CD4-positive, alpha-beta T cell treated with Interleukin-15 for 1 hour (primary cell): Measurements from ENCODE around the gene TEC.

ENCODE experiments used
- DNase-seq: peaks from one replicate; pipeline ENCODE4 v3.0.0-alpha.2; 2020

Gene TEC

DNA sequence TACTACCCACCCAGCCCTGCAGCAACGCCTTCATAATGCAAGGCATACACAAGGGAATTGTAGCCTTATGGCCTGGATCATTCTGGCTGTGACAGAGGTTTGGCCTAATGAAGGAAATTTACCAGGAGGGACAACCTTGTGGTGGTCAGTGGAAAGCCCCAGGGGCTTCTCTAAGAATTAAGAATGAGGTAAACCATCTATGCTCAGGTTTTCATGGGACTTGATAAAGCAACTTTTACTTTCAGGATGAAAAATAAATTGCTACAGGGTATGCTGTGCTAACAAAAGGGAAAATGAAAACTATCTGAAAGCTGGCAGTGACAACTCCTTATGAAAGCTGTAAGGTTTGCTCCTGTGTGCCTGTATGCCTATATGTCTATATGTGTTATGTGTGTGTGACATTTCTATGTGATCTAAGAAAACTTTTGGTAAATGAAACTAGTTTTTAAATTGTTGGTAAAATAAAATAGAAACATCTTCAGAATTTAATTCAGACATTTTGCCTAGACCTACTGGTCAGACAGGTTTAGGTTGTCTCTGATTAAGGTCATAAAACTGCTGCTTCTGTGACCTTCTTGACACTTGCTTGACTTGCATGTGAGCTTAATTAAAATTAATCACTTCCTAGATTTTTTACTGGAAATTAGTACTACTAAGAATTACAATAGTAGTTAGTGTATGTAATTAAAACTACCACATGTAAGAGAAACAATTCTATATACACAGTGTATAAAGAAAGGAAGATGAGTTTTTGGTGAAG, 115.7 kb downstream of the TEC start:
- DNase-seq = no peak

DNA sequence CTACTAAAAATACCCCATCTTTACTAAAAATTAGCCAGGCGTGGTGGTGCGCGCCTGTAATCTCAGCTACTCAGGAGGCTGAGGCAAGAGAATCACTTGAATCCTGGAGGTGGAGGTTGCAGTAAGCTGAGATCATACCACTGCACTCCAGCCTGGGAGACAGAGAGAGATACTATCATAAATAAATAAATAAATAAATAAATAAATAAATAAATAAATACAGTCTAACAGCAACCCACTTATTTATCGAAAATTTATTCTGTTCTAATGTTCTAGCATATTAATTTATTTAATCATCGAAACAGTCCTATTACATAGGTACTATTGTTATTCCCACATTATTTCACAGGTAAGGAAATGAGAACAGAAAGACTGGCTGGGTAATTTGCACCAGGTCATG, 117.4 kb downstream of the TEC start:
- no peak for DNase-seq

DNA sequence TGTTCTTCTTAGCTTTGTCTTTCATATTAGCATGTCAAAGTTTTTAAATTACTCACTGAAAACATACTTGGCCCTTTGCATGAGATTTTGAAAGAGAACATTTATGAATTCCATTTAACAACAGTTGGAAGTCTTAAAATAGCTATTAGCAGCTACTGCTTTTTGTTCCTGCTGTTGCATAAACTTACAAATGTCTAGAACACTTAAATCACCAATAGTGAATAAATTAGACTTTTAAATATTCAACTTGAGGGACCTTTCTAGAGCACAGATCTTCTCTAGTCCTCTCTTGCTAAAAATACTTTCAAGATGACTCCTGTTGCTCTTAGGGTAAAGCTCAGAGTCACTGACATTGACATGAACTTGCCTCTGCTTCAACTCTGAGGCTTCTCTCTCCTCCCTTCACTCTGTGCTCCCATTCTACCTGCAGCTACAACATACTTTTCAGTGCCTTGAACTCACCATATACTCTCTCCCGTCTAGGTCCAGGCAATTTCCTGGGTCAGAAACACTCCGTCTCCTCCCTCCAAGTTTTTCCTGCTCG, 119.7 kb downstream of the TEC start:
- DNase-seq = no peak

DNA sequence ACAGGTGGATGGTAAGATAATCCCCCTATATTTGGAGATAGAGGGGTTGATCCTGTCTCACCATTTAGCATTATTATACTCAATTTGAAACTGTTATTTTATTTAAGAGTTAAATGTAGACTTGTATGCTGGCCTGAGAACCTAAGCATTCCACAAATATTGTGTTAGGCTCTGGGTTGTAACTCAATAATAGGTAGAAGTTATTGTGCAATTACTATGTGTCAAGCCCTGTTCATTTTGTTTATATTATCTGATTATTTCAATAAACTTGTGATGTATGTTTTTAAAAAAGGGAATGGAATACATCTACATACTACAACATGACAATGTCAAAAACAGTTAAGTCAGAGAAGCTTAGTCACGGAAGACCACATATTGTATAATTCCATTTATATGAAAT, 122.0 kb downstream of the TEC start:
- DNase-seq = no peak

DNA sequence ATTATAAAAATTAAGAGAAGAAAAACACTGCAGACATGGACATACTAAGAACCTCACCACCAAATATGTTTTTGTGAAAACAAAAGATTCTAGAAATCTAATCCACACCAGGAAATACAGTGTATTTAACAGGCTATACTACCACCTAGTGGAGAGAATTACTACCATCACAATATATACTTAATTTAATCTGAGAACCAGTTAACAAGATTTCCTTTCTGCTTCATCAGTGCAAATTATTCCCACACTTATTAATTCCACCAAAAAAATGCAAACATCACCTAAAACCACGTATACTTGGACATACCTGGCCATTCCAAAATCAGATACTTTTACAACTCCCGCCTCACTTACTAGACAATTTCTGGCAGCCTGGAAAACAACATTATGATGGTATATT, 128.6 kb downstream of the TEC start:
- DNase-seq = no peak

DNA sequence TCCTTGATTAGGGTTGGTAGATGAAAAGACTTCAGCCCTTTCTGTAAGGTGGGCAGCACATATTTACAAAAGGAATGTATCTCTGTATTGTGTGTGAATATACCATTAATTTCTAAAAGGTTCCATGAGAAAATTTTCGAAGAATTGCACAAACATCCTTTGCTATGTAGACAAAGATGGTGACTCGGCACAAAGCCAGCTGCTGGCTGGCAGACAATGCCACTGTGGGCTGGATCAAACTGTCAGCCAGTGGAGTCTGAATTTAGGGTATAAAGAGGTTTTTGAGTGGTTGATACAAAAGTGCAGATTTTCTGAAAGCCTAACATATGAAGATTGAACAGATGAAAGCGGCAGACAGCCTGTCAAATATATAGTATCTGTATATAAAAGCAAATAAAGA, 129.9 kb downstream of the TEC start:
- peak; percentile 38 for DNase-seq

DNA sequence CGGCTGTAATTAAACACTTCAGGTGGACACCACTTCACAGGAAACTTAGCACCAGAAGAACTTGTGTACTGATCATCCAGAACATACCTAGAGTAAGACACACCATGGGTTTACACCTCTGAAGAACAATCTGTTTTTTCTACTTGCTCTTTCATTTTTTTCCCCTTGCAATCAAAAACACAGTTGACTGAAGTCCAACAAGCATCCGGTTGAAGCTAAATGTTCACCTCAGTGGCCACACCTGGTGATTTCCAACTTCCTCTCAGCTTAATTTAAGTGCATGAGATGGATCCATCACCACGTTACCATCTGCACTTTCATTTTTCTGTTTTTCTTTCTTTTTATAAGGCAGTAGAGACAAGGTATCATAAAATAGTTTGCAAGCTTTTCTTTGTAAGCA, 130.7 kb downstream of the TEC start:
- DNase-seq = peak; percentile 49

DNA sequence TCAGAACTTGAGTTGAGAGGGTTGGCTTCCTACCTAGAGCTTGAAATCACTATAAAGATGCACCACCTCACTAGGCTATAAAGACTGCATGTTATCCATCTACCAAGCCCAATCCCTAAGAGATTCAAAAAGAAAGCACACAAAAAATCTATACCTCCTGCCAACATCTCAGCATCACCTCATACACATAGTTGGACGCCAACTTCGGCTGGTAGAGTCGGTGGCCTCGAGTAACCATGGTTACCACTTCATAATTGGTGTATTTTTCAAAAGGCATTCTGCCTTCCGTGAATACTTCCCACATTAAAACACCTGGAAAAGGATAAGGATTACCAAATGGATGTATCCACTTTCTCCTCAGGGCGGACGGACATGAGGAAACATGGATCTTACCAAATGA, 131.1 kb downstream of the TEC start:
- DNase-seq = no peak

DNA sequence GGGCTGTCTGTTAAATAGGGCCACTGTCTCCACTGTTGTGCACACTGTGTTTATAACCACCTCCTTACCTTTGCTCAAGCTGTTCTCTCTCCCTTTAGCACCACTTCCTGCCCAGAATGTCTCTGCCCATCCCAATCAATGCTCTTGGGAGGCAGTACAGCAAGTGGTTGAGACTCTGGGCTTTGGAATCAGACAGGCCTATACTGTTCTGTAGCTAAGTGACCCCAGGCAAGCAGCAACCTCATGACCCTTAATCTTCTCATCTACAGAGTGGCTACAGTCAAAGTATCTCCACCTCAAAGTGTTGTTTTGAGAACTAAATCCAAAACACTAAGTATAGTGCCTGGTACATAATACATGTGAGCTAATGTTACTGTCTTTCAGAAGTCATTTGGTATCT, 131.8 kb downstream of the TEC start:
- no peak for DNase-seq

DNA sequence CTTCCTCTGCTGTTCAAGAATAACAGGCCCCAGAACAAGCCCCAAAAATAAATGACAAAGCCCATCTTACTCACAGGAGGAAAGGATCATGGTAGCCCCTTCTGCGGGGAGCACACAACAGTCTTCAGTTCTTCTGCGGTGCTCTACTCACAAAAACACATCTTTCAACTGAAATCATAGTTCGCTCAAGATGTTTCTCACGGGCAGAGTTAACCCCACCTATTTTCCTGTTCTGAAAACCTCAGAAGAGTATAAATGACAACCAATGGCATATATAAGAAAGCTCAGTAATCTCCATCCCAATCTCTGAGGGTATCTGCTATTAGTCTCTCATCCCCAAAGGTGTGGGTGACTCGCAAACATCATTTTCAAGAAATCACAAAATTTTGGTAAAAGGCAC, 135.6 kb downstream of the TEC start, which contains the start of gene TXK:
Gene TXK (minus strand): TSS at position 170 of the 400 bp plus-strand sequence. CDS start 80 bp downstream, at position 90.
- peak; percentile 29 for DNase-seq

DNA sequence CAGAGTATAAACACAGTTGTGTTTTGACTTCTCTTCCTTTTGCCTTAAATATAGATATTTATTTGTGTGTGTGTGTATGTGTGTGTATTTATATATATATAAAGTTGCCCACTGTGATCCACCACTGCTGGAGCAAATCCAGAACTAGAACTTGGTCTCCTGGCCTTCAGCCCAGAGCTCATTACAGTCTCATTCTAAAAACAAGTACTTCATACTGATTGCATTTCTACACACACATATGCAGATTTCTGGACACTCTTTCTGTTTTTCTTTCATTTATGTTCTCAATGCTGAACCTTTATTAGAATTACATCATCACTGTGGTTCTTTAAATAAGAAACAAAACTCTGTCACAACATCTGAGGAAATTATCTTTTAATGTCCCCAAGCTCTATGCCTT, 136.0 kb downstream of the TEC start:
- DNase-seq = no peak

DNA sequence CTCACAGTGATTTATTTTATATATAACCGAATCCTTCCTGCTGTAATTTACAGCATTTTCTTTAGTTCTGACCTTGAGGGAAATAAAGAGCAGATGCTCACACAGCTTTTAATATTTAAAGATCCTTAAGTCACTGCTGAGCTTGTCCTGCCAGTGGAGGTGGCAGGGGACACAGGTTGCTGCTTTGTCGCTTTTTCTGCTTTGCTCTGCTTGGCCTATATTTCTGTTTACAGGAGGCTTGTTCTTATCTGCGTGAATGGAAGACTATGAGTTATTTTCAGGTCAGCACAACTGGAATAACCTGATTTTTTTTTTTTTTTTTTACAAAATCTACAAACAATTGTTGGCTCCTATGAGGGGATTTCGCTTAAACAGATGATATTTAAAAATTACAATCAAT, 137.9 kb downstream of the TEC start:
- no peak for DNase-seq

DNA sequence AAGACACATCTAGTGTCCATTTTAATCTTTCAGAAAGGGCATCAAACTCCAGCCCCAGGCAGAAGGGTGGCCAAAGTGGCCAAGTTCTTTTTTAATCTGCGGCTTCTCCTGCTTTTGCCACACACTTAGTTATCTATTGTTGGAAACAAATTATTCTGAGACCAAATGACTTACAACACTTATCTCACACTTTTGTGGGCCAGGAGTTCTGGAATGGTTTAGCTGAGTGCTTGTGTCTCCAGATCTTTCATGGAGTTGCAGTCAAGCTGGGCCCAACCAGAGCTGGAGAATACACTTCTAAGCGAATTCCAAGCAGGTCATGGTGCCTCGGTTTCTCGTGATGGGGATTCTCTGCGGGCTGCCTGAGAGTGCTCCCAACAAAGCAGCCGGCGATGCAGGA, 139.5 kb downstream of the TEC start:
- no peak for DNase-seq

DNA sequence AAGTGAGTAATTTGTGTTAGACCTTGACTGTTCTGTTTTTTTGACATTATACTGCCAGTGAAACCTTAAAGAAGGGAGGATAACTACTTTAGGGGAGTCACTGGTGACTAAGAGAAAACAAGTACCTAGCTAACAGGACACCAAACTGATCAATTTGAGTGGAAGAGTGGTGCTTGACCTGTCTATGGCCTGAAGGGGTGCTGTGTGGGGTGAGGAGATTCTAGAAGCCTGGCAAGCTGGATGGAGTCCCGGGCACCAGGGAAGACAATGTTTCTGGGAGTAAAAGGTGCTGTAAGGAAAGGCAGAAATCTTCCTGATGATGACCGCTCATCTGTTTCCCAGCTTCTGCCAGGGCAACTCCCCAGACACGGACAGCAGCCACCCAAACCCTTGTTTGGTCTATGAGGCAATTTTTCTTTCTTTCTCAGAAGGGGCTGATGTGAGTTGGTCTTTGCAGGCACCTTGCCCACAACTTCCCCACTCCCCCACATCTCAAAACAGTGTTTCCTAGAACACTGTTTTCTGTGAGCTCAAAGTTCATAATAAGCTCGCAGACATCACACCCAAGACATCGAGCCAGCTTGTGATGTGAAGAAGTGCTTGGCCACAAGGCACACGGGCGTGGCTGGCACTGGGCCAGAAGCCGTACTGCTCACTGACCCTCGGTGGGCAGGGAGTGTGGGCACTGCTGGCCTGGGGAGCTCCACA, 140.2 kb downstream of the TEC start:
- DNase-seq = peak; percentile 69

DNA sequence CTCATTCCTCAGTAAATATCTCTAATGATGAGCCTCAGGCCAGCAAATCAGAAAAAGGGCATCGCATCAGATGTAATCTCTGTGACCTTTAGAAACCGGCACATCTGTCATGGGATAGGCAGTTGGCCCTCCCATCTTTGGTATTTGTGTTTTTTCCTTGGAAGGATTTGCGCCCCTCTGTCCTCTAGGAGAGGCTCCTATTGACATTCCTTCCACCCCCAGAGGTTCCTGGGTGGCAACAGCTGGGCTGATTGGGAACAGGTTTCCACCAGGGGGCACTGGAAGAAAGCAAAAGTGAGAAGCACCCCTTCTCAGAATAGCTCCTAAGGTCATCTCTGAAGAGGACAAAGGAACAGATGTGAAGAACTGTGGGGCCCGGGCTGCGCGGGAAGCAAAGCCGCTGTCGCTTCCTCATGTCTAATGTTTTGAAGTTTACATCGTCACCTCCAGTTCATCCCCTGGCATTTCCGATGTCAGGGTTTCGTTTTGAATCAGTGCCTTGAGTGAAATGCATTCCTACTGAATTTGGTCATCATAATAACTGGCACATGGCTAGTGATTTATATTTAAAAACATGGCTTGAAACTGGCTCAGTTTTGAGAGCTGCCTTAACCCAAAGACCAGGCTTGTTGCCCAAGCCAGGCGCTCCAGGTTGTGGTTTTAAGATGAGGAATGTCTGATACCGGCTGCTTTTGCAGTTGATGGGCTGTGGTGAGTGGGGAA, 141.8 kb downstream of the TEC start:
- peak; percentile 68 for DNase-seq

DNA sequence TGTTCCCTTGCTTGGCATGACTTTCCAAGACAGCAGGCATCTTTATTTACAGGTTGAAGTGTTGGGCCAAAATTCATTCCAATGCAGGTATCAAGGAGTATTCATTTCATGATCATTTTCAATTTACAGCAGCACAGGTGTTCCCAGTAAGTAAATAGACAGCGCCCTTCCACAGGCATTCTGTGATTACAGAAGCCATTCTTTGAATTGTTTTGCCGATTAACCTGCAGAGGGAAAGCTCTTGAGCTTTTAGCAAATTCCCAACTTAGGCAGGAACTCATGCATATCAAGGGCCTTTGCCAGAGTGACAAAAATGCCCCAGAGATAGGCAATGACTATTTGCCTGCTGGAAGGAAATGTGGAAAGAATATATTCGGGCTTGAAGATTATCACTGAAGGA, 142.4 kb downstream of the TEC start:
- no peak for DNase-seq

DNA sequence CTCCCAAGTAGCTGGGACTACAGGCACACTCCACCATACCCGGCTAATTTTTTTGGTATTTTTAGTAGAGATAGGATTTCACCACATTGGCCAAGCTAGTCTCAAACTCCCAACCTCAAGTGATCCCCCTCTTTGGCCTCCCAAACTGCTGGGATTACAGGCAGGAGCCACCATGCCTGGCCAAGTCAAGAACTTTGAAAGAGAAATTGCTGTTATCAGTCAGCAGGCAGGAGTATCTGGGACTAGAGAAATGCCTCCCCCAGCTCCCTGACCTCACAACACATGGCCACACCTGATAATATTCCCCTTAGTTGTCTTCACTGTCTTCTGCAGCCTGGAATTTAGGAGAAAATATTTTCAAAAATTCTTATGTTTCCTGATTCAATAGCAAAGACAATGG, 143.0 kb downstream of the TEC start:
- DNase-seq = no peak

DNA sequence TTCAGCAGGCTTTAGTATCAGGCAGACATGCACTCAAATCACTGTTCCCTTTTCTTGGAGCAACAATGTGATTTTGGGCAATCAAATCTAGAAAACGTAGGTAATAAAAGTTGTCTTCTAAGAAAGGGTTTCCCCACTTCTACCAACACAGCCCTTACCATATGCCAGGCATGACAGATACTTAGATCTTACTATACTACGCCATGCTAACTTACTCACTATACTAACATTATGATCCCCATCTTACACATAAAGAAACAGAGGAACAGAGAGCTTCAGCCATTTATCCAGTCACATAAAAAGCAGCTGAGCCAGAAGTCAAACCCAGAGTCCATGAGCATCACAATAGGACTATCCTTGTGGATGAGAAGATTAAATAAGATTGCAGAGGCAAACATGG, 144.8 kb downstream of the TEC start:
- DNase-seq = no peak

DNA sequence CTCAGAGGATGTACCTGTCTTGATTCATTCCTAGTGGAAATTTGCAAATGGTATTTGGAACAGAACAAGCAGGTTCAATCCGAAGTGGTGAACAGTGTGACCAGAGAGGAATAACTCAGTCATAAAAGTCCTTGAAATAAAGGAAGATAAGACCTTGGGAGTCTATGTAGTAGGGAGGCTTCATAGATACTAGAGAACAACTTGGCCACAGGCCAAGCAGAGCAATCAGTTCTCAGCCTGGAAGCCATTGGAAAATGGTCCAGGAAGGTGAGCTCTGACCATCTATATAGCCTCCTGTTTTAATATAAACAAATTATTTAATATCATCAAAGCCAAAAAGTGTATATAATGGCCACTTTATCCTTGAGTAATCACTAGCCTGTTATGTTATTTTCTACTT, 146.9 kb downstream of the TEC start:
- no peak for DNase-seq

DNA sequence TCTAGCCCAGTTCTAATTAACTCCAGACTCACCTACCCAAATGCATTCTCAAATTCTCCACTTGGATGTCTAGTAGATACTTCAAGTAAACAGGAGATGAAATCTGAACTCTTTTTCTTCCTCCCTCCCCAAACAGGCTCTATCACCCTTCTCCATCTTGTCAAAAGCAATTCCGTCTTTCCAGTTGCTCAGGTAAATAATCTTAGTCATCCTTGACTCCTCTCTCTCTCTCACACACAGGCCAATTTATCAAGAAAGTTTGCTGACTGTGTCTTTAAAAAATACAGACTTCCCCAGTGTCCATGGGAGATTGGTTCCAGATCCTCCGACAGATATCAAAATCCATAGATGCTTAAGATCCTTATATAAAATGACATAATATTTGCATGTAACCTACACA, 148.5 kb downstream of the TEC start:
- no peak for DNase-seq

DNA sequence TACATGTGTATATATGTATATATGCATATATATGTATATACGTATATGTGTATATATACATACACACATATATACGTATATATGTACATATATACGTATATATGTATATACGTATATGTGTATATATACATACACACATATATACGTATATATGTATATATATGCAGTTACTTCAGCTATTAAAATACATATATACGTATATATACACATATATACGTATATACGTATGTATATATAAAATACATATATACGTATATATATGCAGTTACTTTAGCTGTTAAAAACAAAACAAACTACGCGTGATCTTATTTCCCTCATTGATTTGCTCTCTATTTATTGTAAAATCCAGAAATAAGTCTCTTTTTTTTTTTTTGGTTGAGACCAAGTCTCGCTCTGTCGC, 149.5 kb downstream of the TEC start:
- no peak for DNase-seq

DNA sequence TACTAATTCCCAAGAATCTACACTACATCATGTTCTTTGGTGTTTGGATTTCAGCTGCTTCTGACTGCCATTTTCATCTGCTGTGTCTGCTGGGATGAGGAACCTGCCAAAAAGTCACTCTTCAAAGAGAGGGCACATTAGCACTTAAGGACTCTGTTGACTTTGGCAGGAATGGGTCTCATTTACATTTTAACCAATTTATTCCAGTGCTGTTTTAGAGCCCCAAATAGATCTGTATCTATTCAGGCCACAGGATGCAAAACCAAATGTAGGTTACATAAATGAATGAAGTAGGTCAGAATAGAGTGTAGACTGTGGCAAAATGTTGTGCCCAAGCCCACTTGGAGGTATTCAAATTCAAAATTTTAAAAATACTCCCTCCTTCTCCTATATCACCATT, 150.0 kb downstream of the TEC start:
- DNase-seq = no peak

DNA sequence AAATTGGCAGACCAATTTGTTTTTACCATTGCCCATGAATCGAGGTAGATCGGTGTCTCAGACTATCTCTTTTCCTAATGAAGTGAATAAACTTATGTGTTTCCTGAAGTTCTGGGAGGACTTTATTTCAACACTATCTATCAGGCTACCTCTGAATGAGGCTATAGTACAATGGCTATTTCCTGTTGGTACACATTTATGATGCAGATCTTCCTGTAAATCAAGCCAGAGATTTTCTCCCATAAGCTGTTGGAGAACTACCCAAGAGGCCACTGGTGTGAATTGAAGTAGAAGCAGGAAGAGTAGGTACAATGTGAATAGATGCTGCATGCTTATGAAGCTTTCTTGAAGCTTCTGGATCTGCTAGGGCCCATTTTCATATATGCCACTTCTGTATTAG, 151.6 kb downstream of the TEC start:
- DNase-seq = no peak

DNA sequence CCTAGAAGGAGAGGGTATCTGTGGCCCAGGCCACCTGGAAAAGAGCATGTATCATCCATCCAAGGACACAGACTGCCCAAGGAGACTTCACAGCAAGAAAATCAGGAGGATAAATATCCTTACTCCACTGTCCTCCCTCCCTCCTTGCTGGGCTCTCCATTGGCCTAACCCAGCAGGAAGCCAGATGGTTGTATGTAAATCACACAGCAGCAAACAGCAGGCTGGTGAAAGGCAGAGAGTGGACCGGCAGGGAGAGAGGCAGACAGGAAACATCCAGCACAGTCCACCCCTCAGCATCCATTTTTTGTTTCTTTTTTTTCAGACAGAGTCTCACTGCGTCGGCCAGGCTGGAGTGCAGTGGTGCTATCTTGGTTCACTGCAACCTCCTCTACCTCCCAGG, 153.1 kb downstream of the TEC start:
- no peak for DNase-seq
